Suppressor macrophage treated with lipopolysaccharide for 4 hours (primary cell): ENCODE results near the gene SELENOK.

Experiments
- DNase-seq: peaks from one replicate; pipeline ENCODE4 v3.0.0-alpha.2; 2020

SELENOK gene

DNA sequence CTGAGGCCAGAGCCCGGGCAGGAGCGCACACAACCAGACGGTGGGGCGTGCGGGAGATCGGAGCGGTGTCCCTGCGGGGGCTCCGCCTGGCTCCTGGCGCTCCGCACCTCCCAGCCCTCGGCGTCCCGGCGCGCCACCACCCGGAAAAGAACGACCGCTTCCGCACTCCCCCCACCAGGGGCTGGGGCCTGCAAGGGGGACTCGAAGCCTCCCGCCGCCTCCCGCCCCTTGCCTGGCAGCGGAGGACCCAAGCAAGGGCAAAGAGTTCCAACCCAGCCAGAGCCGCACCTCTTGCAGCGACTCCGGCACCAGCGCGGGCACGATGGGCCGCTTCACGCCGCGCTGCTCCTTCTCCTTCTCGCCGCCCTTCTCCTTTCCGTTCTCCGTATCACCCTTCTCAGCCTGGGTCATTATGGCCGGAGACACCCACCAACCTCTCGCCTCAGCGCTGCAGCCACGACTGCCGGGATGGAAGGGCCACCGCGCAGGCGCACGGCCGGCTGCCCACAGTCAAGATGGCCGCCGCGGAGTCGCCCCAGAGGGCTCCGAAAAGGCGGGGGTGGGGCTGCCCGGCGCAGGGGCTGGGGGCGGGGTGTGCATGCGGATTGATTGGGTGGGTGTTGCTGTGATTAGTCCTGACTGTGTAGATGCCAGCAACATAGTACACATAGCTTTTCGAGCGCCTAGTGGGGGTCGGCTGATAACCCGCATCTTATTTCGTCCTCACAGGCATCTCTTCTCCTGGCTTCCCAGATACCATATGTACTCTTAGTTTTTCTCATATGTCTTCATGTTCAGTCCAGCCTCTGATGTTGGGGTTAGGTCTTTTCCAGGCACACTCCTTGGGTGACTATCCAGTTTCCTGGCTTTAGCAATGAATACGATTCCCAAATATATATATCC, 9.7 kb downstream of the SELENOK start, which contains the start of gene ACTR8:
ACTR8 (minus strand) TSS at position 462 of the 903 bp plus-strand sequence; CDS start at position 411, 51 bp downstream.
- DNase-seq = peak; percentile 90

DNA sequence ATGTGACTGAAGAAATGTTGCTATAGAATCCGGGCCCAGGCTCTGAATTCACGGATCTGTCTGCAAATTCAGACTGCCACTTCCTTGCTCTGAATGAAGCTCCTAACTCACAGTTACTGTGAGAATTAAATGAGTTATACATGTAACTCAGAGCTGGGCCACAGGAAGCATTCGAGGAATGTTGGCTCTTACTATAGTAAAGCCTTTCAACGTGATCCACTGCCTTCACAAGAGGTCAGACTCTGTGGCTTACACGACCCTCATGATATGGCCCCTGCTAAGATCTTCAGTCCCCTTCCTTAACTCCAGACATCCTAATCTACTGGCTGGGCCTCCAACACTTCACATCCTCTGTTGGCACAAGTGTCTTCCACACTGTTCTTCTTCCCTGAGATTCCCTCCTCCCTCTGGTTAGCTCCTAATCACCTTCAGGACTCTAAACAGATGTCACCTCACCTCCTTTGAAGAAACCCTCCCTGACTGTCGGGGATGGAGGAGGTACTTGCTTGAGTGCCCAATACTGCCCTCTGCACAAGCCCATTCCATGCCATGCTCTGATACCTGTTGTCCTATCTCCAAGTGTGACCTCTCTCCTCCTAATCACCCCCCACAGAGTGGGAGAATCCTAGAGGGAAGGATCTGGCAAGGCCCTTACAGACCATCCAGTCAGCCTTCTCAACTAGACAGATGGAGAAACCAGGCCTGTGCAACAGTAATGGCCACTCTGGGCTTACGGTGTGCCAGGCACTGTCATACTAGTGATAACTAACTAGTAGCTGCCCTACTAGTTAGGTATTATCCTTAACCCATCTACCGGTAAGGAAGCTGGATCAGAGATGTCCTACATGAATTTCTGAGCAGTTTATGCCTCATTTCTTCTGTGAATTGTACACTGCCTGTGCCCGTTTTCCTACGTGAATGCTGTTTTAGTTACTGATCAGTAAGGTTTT, 11.0 kb downstream of the SELENOK start:
- DNase-seq = no peak

DNA sequence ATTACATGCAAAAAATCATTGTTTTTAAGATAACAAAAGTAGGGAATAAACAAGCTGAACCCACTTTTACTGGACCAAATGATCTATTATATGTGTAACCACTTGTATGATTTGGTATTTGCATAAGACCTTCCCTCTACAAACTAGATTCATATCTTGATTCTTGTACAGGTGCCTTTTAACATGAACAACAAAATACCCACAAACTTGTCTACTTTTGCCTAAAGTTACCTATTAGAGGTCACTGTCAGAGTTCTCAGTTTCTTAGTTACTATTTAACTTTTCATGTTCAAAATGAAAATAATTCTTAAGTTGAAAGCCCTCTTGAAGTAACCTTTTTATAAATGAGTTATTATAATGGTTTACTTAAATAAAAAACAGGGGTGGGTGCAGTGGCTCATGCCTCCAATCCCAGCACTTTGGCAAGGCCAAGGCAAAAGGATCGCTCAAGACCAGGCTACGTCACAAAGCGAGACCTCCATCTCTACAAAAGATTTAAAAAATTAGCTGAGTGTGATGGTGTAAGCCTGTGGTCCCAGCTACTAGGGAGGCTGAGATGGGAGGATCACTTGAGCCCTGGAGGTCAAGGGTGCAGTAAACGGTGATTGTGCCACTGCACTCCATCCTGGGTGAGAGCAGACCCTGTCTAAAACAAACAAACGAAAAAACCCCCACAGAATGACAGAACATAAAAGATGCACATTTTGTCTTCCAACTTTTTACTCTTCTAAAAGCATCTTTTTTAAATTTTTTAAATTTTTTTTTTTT, 25.7 kb downstream of the SELENOK start:
- DNase-seq = no peak

DNA sequence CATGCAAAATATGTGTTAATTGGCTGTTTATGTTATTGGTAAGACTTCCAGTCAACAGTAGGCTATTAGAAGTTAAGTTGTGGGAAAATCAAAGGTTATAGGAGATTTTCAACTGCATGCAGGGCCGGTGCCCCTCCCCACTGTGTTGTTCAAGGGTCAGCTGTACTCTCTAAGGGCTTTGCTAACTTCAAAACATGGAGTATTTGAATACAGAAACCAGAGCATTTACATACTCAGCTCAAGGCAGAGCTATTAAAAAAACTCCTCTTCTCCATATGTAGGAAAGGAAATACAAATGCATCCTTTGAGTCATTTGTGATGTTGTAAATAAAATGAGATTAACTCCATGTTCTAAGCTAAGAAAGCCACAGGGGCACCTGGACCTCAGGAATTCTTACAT, 28.5 kb downstream of the SELENOK start:
- DNase-seq = no peak

DNA sequence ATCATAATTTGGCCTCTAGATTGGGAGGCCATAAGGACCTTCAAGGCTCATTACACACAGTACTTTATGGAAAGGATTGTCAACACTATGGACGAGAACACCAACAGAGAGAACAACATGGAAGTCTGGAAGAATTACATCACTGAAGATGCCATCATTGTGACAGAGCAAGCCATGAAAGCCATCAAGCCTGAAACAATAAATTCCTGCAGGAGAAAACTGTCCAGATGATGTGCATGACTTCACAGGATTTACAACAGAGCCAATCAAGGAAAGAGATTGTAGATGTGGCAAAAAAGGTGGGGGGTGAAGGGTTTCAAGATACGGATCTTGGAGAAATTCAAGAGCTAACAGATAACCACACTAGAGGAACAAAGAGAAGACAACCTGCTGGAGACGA, 29.4 kb downstream of the SELENOK start:
- no peak for DNase-seq

DNA sequence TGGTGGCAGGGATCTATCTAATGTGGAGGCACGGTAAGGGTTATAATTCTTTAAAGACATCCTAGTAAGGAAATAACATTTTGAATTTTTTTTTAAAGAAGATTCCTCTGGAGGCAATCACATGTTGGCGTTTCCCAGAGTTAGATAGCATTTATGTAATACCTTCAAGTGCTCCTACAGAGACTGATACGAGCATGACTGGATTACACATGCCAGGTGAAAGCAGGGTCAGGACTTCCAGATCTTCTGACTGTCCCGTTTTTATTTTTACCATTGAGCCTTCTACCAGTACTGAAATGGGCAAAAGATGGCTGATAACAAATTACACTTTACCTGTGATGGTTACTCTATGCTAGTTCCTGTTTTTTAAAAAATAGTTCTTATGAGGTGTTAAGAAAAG, 31.5 kb downstream of the SELENOK start:
- DNase-seq = no peak

DNA sequence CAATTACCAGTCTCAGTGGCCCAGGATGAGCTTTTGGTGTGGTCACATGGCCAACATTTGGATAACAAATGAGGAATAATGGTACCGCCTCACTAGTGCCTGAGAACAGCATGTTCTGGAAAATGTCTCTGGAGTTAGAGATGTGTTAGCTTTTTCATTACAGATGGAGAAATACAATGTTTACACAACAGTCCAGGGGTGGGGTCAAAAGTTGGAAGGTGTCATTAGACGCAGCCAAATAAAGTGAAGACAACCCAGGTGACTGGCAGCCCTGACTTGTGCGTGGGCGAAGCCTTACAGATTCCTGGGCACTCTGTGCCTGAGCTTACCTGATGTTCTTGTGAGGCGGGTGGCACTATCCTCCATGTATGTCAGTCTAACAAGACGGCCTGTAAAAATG, 32.5 kb downstream of the SELENOK start:
- no peak for DNase-seq

DNA sequence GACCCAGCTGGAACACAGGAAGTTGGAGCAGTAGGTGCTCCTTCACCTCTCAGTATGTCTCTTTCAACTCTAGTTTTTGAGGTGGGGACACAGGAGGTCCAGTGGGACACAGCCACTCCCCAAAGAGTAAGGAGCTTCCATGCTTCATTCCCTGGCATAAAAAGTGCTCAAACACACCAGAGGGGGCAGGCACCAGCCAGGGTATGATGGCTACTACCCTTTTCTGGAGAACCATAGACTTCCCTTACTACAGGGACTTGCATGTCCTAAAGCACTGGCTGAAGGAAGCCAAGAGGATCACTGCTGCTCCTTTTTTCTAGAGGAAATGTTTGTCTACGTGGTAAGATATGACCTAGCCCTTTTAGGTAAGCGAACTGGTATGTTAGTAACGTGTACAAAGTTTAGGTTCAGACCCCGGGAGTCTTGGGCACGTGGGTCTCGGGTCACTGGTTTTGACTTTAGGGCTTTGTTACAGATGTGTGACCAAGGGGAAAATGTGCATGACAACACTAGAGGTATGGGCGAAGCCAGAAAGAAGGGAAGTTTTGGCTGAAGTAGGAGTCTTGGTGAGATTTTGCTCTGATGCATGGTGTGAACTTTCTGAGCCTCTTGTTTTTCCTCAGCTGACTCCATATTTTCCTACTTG, 33.4 kb downstream of the SELENOK start:
- DNase-seq = no peak

DNA sequence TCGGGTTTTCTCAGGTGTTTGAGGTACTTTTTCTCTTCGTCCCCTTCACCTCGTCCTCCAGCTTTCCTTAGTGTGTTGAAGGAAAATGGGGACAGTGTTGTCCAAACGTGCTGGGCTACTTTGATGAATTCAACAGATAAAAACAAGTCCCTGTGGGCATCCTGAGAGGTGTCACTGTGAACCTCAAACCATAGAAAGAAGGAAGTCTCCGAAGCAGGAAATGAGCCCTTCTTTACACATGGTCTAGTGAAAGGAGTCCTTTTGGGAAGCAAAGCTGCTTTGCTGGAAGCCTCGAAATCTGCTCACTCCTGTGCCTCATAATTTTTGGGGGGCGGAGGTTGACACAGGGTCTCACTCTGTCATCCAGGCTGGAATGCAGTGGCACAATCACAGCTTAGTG, 34.7 kb downstream of the SELENOK start:
- DNase-seq = no peak

DNA sequence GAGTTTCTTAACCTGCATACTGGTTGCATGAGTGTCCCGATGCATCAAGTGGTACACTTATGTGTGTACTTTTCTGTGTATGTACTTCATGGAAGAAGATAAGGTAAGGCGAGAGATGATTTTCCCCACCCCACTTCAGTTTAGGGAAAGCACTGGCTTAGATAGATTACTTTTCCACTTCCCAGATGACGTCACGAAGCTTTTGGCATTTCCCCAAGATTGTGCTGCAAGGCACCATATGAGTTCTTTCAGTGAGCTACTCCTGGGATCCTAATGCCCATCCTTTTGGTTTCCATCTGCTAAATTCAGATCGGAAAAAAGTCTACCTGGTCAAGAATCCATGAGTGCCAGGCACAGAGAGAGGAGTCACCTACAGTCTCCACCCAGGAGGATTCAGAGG, 40.8 kb downstream of the SELENOK start:
- DNase-seq = no peak

DNA sequence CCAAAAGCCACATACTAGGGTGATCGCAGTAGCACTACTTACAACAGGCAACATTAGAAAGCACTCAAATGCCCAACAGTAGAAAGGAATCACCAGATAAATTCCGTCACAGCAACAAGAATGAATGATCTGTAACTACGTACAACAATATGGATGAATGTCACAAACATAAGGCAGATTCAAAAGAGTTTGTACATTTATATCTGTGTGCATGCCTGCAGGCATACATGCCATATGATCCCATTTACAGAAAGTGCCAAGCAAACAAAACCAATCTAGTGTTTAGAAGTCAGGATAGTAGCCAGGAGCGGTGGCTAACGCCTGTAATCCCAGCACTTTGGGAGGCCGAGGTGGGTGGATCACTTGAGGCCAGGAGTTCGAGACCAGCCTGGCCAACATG, 41.7 kb downstream of the SELENOK start:
- no peak for DNase-seq

DNA sequence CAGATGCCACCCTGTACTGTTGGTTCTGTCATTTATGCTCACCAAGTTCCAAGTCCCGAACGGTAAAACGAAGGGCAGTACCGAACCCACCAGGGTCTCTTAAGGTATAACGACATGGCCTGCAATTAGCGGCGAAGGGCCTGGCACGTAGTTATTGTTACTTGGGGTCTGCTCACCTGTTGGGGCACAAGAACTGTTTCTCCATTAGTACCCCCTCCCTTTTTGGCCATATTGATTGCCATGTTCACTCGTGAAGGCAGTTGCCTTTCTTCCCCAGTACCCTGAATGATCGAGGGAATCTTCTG, 44.9 kb downstream of the SELENOK start:
- no peak for DNase-seq

DNA sequence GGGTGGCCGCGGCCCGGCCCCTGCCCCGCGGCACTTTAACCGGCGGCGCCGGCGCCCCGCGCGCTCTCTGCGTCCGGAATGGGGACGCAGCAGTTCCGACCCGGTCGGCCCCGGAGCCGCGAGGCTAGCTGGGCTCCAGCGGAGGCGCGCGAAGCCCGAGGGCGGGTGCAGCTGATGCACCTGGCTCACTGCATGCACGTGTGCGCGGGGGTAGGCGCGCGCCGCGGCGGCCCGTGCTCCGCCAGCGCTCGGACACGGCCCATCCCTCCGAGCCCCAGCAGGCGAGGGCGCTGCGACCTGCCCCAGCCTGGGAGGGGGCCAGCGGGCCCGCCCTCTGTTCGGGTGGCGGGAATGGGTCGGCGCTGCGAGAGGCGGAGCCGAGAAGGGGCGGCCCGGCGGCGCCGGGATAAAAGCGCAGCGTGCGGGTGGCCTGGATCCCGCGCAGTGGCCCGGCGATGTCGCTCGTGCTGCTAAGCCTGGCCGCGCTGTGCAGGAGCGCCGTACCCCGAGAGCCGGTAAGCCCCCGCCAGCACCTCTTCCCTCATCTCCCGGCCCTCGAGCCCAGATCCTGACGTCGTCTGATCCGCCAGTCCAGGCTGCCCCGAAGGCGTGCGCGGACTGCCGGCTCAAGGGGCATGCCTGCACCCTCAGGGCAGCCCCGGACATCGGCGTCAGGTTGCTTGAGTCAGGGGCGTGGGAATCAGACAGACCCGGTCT, 45.4 kb downstream of the SELENOK start, which contains the start of the genes CHDH and IL17RB:
CHDH (minus strand) TSS at position 286 of the 717 bp plus-strand sequence. CDS start 22,411 bp downstream, outside the sequence.
IL17RB (plus strand) TSS at position 435 of the 717 bp plus-strand sequence; CDS start at position 456, 21 bp downstream.
- no peak for DNase-seq

DNA sequence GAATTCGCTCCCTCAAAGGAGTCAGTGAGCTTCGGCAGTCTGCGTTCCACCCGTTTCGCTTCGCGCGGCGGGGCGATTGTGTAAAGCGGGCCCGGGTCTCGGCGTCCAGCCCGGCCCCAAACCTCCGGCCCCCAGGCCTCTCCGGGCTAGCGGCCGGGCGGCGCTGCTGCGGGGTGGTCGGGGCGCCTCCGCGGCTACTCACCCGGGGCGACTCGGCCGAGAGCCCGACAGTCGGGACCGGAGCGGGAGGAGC, 45.9 kb downstream of the SELENOK start:
- DNase-seq = no peak

DNA sequence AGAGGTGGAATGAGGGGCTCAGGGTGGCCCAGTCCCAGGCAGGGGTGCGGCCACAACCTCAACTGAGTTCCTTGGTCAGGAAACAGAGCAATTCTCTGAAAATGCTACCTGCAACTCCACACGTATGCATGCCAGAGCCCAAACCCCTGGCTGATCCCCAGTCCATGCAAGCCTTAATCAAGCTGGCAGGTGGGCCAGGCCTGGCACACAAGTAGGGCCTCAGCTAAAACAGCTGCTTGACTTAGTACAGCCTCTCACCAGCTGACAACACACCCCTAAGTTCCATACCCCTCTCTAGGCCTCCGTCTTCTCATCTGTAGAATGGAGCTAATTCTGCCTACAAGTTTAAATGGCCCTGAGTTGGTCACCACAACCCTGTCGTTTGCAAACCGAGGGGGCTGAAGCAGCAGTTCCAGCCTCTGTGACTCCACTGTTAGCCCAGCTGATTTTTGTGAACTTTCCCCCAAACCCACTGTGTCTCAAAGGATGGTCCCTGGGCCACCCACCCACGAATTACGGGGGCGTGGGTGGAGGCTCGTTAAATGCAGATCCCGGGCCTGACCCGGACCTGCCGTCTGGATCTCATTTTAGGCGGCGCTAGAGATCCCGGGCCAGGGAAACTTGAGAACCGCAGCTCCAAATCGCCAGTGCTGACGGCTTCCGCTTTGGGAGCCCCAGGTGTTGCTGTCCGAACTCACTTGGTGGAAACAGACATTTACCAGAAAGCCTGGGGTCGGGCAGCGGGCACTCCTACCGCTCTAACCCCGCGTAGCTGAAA, 46.4 kb downstream of the SELENOK start:
- peak; percentile 15 for DNase-seq

DNA sequence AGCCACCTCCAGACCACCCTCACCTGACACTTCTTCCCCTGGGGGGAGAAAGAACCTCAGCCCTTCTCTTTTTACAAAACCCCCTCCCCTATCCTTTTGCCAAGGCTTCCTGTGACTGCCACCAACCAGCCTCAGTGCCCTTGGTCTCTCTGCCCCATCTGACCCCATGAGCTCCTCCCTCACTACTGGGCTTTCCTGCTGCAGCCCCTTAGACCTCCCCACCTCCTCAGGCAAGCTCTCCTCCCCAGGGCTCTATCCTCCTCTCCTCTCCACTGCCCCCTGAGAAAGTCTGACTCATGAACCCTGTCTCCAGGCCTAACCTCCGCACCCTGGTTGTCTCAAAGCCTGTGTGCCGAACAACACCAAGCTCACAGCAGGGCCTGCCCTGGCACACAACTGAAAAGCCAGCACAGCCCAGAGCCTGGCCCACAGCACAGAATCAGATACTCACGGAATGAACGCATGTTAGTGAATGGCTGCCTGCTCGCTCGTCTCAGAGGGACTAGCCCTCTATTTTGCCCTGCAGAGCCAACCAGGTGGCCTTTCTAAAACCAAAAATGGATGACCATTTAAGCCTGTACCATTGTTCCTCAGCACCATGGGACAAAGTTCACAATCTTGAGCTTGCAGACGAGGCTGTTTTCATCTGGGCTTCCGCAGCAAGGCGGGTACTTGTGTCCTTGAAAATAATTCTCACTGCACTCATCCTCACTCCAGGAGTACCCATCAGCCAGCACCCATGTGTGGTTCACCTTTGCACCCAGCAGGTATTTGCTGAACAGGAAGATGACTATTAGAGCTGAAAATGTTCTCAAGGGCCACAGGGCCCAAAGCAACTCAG, 47.2 kb downstream of the SELENOK start:
- DNase-seq = no peak

DNA sequence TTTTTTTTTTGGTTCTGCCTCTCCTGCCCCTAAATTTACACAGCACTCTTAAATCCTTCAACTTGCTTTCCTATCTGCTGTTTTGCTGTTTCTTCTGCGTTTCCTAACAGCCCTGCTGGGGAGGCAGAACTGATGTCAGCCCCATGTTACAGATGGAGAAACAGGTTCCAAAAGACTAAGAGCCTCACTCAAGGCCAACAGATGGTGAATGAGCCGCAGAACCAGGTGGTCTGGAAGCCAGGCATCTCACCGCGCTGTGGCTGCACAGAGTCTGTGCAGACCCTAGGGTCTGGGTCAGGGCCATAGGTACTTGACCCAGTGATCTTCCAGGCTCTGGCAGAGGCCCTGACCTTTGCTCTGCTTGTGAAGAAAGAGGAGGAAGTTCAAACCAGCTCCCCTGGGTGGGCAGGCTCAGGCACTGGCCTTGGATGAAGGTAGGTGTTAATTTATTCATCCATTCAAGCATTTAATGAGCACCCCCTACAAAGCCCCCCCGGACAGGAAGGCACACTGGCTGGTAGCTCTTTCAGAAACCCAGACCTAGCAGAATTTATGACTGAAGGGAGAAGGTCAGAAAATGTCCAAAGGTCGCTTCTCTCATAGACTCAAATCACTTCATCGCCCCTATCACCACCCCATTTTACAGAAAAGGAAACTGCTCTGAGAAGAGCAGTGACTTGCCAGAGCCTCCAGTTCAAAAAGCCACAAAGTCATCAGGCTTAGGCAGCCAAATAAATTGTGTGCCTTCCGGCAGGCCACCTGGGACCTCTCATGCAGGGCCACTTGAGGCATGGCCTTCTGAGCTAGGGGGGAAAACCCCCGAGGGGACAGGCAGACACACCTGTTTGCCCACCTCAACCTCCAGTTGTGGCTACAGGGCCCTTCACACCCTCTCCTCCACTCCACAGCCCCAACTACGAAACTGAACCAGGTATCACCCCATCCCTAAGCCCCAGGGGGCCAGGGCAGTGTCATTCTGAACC, 48.2 kb downstream of the SELENOK start:
- DNase-seq = no peak

DNA sequence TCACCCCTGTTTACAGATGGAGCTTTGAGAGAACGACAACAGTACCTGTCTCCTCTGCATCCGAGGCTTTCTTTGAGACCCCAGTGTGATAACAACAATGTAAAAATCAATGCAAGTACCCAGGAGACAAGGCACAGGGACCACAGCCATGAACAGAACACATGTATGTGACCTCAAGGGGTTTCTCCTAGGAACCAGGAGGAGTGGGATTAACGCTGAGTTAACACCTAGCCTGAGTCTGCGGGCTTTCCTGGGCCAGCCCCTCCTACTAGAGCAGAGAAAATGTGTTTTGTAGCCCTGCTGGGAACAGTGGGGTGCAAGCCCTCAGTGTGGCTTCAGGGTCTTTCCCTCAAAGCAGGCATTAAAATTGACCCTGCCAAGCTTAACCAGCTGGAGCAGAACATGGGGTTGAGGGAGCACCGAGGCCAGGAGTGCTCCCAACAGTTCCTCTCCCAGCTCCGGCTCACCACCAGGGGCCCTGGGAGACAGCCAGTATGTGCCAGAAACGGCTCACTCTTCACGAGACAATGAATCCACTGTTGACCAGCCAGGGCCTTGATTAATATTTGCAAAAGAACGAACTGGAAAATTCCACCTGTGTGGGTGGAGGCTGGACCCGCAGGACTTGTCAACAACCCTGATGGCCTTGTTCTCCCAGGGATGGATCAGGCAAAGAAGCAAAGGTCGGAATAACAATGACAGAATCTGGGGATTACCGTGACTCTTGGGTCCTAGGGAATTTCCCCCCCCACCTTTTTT, 49.0 kb downstream of the SELENOK start:
- no peak for DNase-seq
